WTC11 (cell line): ENCODE data around the gene DHX58.

Experiments
- CREB1 ChIP-seq: sonication (generic); formaldehyde crosslinking; IDR thresholded peaks from 2 replicates; pipeline ENCODE4 v1.8.0; 2023; ENCODE audit warnings: mild to moderate bottlenecking, missing genetic modification reagents
- HMGXB4 ChIP-seq: sonication (generic); formaldehyde crosslinking; IDR thresholded peaks from 2 replicates; pipeline ENCODE4 v1.8.1; 2023; ENCODE audit warnings: mild to moderate bottlenecking, moderate library complexity, missing genetic modification reagents
- MAX ChIP-seq: sonication (generic); formaldehyde crosslinking; IDR thresholded peaks from 2 replicates; pipeline ENCODE4 v1.8.0; 2022; ENCODE audit warnings: mild to moderate bottlenecking, missing genetic modification reagents
- MYBL2 ChIP-seq: sonication (generic); formaldehyde crosslinking; IDR thresholded peaks from 2 replicates; pipeline ENCODE4 v1.8.1; 2023; ENCODE audit warnings: mild to moderate bottlenecking, moderate library complexity, missing genetic modification reagents
- NR2C2 ChIP-seq: sonication (generic); formaldehyde crosslinking; IDR thresholded peaks from 2 replicates; pipeline ENCODE4 v1.8.0; 2022; ENCODE audit warnings: mild to moderate bottlenecking, missing genetic modification reagents
- PRRX2 ChIP-seq: fragments of 250-450 bp; sonication (Bioruptor Pico); IDR thresholded peaks from 2 replicates; pipeline ENCODE4 v1.8.0; 2021; ENCODE audit warnings: mild to moderate bottlenecking
- SMAD3 ChIP-seq: sonication (generic); formaldehyde crosslinking; IDR thresholded peaks from 2 replicates; pipeline ENCODE4 v1.8.0; 2022; ENCODE audit warnings: missing genetic modification reagents, mild to moderate bottlenecking, borderline replicate concordance
- ZNF232 ChIP-seq: sonication (generic); formaldehyde crosslinking; IDR thresholded peaks from 2 replicates; pipeline ENCODE4 v1.8.0; 2022; ENCODE audit warnings: mild to moderate bottlenecking, missing genetic modification reagents
- ZNF317 ChIP-seq: sonication (generic); formaldehyde crosslinking; IDR thresholded peaks from 2 replicates; pipeline ENCODE4 v1.8.1; 2023; ENCODE audit warnings: low read depth, mild to moderate bottlenecking, moderate library complexity, missing genetic modification reagents, borderline replicate concordance
- ZNF512 ChIP-seq: sonication (generic); formaldehyde crosslinking; IDR thresholded peaks from 2 replicates; pipeline ENCODE4 v1.8.1; 2022; ENCODE audit warnings: missing genetic modification reagents, borderline replicate concordance
- TF ChIP-seq, protein P1 (sequence below): fragments of 200-600 bp; IDR thresholded peaks from 2 replicates; pipeline ENCODE4 v1.8.0; 2022; ENCODE audit warnings: antibody characterized with exemption

GRCh38 chr17:42076797-42077559 lies 35.5 kb downstream of the DHX58 start:
- TF ChIP-seq MAX (no peak), CREB1 (CRISPR knock-in tag) (no peak), SMAD3 (no peak), ZNF232 (CRISPR knock-in tag) (no peak), MYBL2 (CRISPR knock-in tag) (no peak), PRRX2 (CRISPR knock-in tag) (no peak), ZNF512 (CRISPR knock-in tag) (no peak), ZNF317 (CRISPR knock-in tag) (no peak), HMGXB4 (CRISPR knock-in tag) (no peak), NR2C2 (CRISPR knock-in tag) (no peak)
- TF ChIP-seq, protein P1, sequence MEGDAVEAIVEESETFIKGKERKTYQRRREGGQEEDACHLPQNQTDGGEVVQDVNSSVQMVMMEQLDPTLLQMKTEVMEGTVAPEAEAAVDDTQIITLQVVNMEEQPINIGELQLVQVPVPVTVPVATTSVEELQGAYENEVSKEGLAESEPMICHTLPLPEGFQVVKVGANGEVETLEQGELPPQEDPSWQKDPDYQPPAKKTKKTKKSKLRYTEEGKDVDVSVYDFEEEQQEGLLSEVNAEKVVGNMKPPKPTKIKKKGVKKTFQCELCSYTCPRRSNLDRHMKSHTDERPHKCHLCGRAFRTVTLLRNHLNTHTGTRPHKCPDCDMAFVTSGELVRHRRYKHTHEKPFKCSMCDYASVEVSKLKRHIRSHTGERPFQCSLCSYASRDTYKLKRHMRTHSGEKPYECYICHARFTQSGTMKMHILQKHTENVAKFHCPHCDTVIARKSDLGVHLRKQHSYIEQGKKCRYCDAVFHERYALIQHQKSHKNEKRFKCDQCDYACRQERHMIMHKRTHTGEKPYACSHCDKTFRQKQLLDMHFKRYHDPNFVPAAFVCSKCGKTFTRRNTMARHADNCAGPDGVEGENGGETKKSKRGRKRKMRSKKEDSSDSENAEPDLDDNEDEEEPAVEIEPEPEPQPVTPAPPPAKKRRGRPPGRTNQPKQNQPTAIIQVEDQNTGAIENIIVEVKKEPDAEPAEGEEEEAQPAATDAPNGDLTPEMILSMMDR = no peak
